Loucy (cell line): ENCODE results near the gene PBX4.

Experiments used
- CTCF ChIP-seq: fragments of 200-600 bp; sonication (generic); conservative IDR thresholded peaks from 2 replicates; pipeline ENCODE4 v1.5.1; 2014; ENCODE audit warnings: mild to moderate bottlenecking, antibody characterized with exemption, low read length
- EZH2phosphoT487 ChIP-seq: fragments of 200-600 bp; IDR thresholded peaks from 2 replicates; pipeline ENCODE4 v1.6.1; 2018; ENCODE audit warnings: antibody characterized with exemption, mild to moderate bottlenecking, moderate library complexity, borderline replicate concordance

- no peak for TF ChIP-seq CTCF
- TF ChIP-seq EZH2phosphoT487: no peak
These were observed 25.8 kb downstream of the PBX4 start for GRCh38 chr19:19592690-19593089.
